ENCODE results near the gene TNN.

Gene TNN

DNA sequence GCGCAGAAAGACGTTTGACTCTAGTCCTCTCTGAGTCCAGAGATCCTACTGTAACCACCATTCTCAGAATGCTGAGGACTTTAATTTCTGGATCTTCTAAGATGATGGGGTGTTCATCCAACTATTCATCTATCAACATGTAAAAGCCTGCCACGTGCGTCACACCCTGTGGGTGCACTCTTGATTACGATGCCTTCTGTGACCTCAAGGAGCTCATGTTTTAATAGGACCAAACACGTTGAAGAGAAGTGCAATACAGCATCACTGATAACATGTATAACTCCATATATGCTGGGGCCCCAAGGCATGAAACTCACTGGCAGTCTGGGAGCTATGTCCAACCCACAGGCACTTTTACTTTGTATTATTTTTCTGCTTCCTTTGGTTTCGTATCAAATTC, 105.9 kb downstream of the TNN start:
- DNase-seq (ENCODE audit: low spot score) = no peak

GRCh38 chr1:175174309-175175102, 106.9 kb downstream of the TNN start:
- DNase-seq (ENCODE audit: low spot score) = no peak

DNA sequence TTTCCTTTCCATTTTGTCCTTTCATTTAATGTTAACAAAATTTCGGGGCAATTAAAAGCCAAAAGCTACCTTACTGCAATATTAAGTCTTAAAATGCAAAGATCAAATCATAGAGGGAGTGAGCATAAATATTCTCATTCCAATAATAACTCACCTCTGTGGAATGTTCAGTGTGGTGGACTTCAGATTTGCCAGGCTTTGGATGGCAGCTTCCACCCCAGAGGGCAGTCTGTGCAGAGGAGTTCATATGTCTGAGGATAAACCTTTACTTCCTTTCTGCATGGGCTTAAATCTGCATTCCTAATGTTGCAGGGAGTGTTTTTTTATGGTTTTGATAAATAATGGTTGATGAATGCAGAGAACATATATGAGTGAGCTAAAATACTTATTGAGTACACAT, 108.6 kb downstream of the TNN start:
- DNase-seq (ENCODE audit: low spot score) = no peak

- DNase-seq (ENCODE audit: low spot score) = no peak
Measured at GRCh38 chr1:175178056-175178455, 110.4 kb downstream of the TNN start.

DNA sequence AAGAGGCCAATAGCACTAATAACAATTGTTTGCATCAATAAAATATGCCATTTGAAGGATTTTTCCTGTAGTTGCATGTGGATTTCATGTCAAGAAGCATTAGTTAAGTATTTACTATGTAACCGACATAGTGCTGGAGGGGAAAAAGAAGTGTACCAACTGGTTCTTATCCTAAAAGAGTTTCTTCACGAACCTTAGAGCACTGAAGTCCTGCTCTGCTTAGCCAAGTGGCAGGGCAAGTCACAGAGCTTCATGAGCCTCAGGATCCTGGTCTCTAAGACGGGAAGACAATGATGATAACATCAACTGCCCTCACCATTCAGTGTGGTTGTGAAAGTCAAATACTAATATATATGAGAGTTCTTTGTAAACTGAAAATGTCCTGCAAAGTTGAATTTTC, 110.8 kb downstream of the TNN start:
- DNase-seq (ENCODE audit: low spot score) = no peak

- DNase-seq (ENCODE audit: low spot score) = no peak
Measured at GRCh38 chr1:175179837-175180590, 112.4 kb downstream of the TNN start.

DNA sequence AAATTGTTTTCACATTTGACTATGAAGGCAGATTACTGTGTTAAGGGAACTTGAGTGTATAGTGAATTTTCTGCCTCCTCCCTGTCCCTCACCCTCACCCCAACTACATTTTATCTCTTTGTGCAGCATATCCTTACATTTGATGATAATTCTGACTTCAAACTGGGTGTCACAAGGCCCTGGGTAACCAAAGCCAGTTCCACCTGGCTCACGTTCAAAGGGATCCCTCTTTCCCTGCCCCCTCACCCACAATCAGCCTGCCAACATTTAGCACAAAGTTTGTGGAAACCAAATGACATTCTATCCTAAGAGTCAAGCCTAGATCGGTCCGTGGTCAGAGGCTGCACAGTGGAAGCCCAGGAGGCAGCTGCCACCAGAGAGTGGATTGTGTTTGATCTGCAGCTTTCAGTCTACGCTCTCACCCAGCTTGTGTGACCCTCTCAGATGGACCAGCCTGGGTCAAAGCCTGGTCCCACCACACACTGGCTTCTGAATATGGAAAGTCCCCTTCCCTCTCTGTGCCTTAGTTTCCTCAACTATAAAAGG, 114.6 kb downstream of the TNN start:
- DNase-seq (ENCODE audit: low spot score) = no peak

DNA sequence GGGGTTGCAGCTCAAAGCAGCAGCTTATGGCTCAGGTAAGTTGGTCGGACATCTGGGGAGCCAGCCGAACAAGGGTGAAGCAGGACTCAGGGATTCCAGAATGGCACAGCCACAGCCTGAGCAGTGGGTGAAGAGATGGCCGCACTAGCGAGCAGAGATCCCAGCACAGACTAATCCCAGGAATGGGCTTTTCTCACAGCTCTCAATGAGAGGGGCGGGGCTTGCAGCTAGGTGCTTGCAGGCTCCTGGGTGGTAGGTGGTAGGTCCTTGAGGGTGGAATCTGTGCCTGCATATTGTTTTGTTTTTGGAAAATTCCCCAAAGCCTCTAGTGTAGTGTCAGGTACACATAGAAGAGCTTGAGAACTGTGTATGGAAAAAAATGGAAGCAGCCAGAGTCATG, 116.0 kb downstream of the TNN start:
- no peak for DNase-seq (ENCODE audit: low spot score)

- no peak for DNase-seq (ENCODE audit: low spot score)
Measured at GRCh38 chr1:175185903-175186302, 118.3 kb downstream of the TNN start.

DNA sequence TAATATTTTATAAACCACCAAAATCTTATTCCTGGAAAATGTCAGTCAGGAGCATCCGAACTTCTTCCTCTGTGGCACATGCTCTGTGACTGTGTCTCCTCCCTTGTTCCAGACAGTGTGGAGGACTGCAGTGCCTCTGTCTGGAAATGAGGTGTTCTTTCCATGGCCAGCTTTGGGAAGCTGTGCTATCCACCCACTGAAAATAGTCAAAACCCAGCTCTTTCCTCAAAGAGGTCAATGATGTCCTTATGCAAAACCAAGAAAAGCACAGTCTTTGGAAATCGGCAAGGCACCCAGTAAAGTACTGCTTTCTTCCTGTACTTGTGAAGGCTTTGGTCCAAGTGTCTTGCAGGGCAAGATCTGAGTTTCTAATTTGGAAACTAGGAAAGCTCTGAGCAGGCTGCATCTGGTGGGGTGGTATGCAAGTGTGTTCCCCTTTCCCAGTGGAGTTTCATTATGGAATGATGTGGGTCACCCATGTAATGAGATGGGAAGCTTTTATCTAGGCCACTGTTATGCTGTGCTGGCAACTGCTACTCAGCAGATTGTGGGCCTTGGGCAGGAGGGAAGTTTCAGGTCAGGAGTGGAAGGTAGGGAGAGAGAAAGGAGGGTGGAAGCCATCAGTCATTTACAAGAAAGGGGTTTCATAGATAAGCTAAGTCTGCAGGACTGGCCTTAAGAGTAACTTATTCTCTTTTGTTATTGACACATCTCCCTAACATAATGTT, 119.0 kb downstream of the TNN start:
- DNase-seq (ENCODE audit: low spot score) = no peak

GRCh38 chr1:175188936-175189335, 121.3 kb downstream of the TNN start:
- DNase-seq (ENCODE audit: low spot score) = no peak

- no peak for DNase-seq (ENCODE audit: low spot score)
Measured at GRCh38 chr1:175191659-175192058, 124.0 kb downstream of the TNN start.

DNA sequence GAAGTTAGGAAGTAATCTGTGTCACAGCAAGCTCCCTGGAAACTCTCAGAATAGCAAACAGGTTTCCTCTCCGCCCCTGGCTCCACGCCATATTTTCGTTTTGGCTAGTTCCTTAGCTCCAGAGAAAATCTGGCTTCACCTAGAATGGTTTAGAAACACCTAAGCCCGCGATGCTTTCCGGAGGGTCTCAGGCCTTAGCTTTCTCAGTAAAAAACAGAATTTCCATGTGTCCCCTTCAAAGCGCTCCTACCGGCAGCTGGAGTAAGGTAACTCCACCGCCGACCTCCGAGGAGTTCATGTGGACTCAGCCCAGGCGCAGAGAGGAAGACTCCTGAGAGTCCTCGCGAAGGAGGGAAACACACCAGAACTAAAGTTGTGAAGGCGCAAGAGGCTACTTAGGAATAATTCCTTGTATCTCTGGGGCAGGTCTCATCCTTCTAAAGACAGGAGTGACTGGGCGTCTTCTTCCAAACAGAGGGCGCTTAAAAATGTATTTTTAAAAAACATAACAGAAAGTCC, 124.5 kb downstream of the TNN start:
- no peak for DNase-seq (ENCODE audit: low spot score)

GRCh38 chr1:175192630-175193526, 125.2 kb downstream of the TNN start, which contains the start of gene KIAA0040:
KIAA0040 (minus strand) TSS chr1:175192776; CDS start chr1:175161013, 31,763 bp downstream.
- DNase-seq (ENCODE audit: low spot score) = no peak

- DNase-seq (ENCODE audit: low spot score) = no peak
Measured at GRCh38 chr1:175193527-175193910, 125.9 kb downstream of the TNN start.

DNA sequence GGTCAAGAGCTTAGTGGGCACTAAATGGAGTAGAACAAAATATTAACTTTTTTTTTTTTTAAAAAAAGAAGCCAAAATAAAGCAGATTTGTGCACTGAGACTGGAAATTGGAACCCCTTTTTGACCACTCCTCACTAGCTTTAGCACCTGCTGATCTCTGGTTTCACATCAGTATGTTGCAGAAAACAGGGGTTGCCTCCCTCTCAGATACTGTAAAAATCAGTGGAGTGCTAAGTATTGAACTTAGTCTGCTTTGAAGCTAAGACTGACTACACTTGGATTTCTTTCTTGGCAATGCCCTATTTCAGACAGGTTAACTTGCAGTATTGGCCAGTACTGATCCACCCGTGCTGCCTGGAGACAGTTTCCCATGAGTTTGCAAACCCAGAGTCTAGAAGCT, 127.6 kb downstream of the TNN start:
- no peak for DNase-seq (ENCODE audit: low spot score)

- no peak for DNase-seq (ENCODE audit: low spot score)
Measured at GRCh38 chr1:175195798-175196197, 128.2 kb downstream of the TNN start.

DNA sequence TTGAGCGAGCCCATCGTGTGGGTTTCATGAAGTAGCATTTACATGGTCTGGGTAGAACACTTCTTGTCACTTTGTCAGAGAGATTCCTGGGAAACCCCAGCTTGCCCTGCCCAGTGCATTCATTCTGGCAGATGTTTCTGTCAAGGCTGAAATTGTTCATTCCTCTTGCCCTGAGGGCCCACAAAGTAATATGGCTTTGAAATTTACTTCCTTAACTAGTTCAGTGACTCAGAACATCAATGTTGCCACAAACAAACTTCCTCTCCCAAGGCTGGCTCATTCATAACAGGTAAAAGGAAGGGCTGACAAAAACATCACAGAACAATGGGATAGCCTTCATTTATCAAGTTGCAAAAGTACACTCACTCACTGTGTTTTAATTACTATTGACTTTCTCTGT, 129.9 kb downstream of the TNN start:
- DNase-seq (ENCODE audit: low spot score) = no peak

Data from SK-N-DZ (cell line).